ENCODE measurements around the gene NEUROD2. TPM values are rescaled to one million over a fixed set of nuclear protein-coding genes. Genes with fewer than 3 reads are reported as not detected.

Gene NEUROD2
- total and polyA plus RNA-seq, 2 of the 13 experiments (the other 11 are each of a cell fraction or from before 2014, with no cell fraction given): not detected

- TF ChIP-seq HDAC1 (CRISPR knock-in tag; IDR thresholded peaks at IDR 0.05): peak; percentile 68
- TF ChIP-seq ARNTL (CRISPR knock-in tag; IDR thresholded peaks at IDR 0.05): 0 out of 2 replicates have a peak, but pooled peaks have one; percentile 22
- TF ChIP-seq TBP (CRISPR knock-in tag; IDR thresholded peaks at IDR 0.05): no peak
- no peak for TF ChIP-seq KDM6A (CRISPR knock-in tag; IDR thresholded peaks at IDR 0.05; ENCODE audit: low read depth)
- TF ChIP-seq PREB (CRISPR knock-in tag; IDR thresholded peaks at IDR 0.05): no peak
- TF ChIP-seq SMYD3 (CRISPR knock-in tag; IDR thresholded peaks at IDR 0.05): no peak
- TF ChIP-seq ZNF496 (CRISPR knock-in tag; IDR thresholded peaks at IDR 0.05; ENCODE audit: insufficient replicate concordance): no peak
- no peak for TF ChIP-seq KAT7 (CRISPR knock-in tag; IDR thresholded peaks at IDR 0.05; ENCODE audit: borderline replicate concordance)
- TF ChIP-seq WIZ (CRISPR knock-in tag; IDR thresholded peaks at IDR 0.05): no peak
- no peak for TF ChIP-seq ZNF460 (CRISPR knock-in tag; IDR thresholded peaks at IDR 0.05; ENCODE audit: borderline replicate concordance)
- no peak for TF ChIP-seq ZNF430 (CRISPR knock-in tag; IDR thresholded peaks at IDR 0.05)
- no peak for TF ChIP-seq HNRNPLL (IDR thresholded peaks at IDR 0.05; ENCODE audit: low read depth, low read length, poor library complexity, severe bottlenecking)
- TF ChIP-seq, protein P1, sequence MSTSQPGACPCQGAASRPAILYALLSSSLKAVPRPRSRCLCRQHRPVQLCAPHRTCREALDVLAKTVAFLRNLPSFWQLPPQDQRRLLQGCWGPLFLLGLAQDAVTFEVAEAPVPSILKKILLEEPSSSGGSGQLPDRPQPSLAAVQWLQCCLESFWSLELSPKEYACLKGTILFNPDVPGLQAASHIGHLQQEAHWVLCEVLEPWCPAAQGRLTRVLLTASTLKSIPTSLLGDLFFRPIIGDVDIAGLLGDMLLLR (CRISPR knock-in tag; IDR thresholded peaks at IDR 0.05): no peak
- no peak for TF ChIP-seq MAFK (conservative IDR thresholded peaks at IDR 0.05 in 1 of 2, IDR thresholded peaks at IDR 0.05 in 1 of 2; ENCODE audit: low read length in 2 of 2)
- no peak for TF ChIP-seq ZFP82 (CRISPR knock-in tag; IDR thresholded peaks at IDR 0.05; ENCODE audit: borderline replicate concordance)
- TF ChIP-seq ZNF703 (CRISPR knock-in tag; IDR thresholded peaks at IDR 0.05; ENCODE audit: borderline replicate concordance): no peak
- no peak for TF ChIP-seq ZNF564 (CRISPR knock-in tag; IDR thresholded peaks at IDR 0.05)
- TF ChIP-seq KLF11 (CRISPR knock-in tag; IDR thresholded peaks at IDR 0.05): no peak
- TF ChIP-seq MIXL1 (CRISPR knock-in tag; IDR thresholded peaks at IDR 0.05): no peak
- no peak for TF ChIP-seq MATR3 (CRISPR knock-in tag; IDR thresholded peaks at IDR 0.05)
- TF ChIP-seq GLMP (CRISPR knock-in tag; IDR thresholded peaks at IDR 0.05; ENCODE audit: borderline replicate concordance): no peak
- no peak for TF ChIP-seq ZNF75D (CRISPR knock-in tag; IDR thresholded peaks at IDR 0.05; ENCODE audit: borderline replicate concordance)
- no peak for TF ChIP-seq AHDC1 (CRISPR knock-in tag; IDR thresholded peaks at IDR 0.05; ENCODE audit: borderline replicate concordance)
Observed at GRCh38 chr17:39653662-39654331, 46.1 kb upstream of the NEUROD2 start (continued).

Measured in HepG2 (cell line).